ENCODE data around the gene ATP2B2. TPM values are rescaled to one million over a fixed set of nuclear protein-coding genes. Genes with fewer than 3 reads are reported as not detected.

Gene ATP2B2
- total RNA-seq, 1 donor from 2014 or later, result not detected

DNA sequence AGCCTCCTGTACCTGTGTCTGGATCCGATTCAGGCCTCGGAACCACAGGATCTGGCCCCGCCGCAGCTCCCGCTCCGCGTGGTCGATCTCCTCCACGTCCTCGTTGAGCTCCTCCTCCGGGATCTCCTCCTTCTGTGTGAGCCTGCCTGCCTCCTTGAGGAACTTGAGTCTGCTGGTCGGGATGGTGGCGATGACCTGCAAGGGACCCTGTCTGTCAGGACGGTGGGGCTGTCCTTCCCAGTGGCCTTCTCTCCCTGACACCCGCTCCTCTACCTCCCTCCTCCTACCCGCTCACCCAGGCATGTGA is 167.3 kb downstream of the ATP2B2 start:
- peaks cover 9% of the 10 kb centered on the region for H3K27me3 ChIP-seq (ENCODE audit: low read depth)
- H3K4me1 ChIP-seq, result no peaks in the 10 kb centered on the region
- TF ChIP-seq, protein P1, sequence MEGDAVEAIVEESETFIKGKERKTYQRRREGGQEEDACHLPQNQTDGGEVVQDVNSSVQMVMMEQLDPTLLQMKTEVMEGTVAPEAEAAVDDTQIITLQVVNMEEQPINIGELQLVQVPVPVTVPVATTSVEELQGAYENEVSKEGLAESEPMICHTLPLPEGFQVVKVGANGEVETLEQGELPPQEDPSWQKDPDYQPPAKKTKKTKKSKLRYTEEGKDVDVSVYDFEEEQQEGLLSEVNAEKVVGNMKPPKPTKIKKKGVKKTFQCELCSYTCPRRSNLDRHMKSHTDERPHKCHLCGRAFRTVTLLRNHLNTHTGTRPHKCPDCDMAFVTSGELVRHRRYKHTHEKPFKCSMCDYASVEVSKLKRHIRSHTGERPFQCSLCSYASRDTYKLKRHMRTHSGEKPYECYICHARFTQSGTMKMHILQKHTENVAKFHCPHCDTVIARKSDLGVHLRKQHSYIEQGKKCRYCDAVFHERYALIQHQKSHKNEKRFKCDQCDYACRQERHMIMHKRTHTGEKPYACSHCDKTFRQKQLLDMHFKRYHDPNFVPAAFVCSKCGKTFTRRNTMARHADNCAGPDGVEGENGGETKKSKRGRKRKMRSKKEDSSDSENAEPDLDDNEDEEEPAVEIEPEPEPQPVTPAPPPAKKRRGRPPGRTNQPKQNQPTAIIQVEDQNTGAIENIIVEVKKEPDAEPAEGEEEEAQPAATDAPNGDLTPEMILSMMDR (IDR thresholded peaks at IDR 0.05; ENCODE audit: borderline replicate concordance), result no peak
- DNase-seq, result no peak
- no peak overlapping the region for H3K4me3 ChIP-seq
- H3K27ac ChIP-seq (replicated peaks), result no peak overlapping the region
- intact Hi-C loops (cut with micrococcal nuclease), result no loop called here
- H3K36me3 ChIP-seq, result no peaks in the 10 kb centered on the region
- H3K9me3 ChIP-seq (replicated peaks), result no peaks in the 10 kb centered on the region

DNA sequence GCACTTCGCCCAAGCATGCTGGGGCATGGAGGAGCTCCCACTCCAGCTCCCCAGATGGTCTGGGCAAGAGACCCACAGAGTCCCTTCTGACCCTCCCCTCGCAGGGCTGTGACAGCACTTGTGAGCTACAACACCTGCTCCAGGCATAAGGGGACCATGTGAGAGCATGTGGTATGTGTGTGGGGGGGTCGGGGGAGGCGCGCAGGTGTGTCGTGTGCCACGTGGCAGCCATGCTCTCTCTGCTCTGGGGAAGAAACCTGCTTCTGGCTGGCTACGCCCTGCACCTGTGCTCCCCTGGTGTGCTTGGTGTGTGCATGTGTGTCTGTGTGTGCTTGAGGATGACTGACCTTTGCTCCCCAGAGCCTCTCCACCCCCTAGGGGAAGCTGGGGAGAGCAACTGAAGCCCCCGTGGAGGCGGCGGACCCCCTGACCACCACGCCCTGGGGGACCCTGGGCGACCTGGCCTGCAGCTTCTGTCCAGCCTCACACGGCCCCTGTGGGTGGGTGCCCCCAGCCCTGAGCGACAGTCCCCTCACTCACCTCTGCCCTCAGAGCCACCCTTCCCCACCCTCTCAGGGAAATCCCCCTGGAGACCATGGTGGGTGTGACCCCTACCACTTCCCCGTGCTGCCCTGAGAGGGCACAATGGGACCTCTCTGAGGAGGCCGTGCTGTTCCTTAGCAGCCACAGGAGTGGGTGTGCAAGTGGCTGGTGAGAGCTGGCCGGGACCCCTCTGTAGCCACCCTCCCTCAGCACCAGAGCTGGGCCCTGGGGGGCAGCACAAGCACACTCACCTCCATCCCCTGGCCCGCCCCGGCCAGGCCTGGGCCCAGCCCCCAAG is 167.8 kb downstream of the ATP2B2 start:
- H3K27me3 ChIP-seq (ENCODE audit: low read depth), result peaks cover 9% of the 10 kb centered on the region
- H3K4me3 ChIP-seq, result no peak overlapping the region
- H3K9me3 ChIP-seq (replicated peaks), result no peaks in the 10 kb centered on the region
- H3K36me3 ChIP-seq, result no peaks in the 10 kb centered on the region
- intact Hi-C loops (cut with micrococcal nuclease), result no loop called here
- no peak for DNase-seq
- TF ChIP-seq, protein P1 (IDR thresholded peaks at IDR 0.05; ENCODE audit: borderline replicate concordance), result no peak
- H3K27ac ChIP-seq (replicated peaks), result no peak overlapping the region
- no peaks in the 10 kb centered on the region for H3K4me1 ChIP-seq

DNA sequence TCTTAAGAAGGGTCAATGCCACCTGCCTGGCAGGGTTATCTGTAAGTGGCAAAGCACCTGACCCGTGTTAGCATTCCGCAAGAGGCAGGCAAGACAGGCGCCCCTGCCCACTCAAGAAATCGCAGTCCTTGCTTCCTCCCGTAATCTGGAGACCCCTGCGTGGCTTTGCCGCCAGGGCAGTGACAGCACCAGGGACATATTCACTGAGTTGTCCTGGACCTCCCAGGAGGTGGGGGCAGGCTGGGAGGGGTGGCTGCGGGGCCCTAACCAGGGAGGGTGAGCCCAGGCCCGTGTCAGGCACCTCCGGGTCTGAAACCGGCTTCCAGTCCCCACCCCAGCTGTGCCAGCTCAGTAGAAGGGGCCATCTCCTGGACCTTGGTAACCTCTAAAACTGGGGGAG is 168.6 kb downstream of the ATP2B2 start:
- DNase-seq, result no peak
- H3K27ac ChIP-seq (replicated peaks), result no peak overlapping the region
- no peaks in the 10 kb centered on the region for H3K4me1 ChIP-seq
- intact Hi-C loops (cut with micrococcal nuclease), result no loop called here
- H3K36me3 ChIP-seq, result no peaks in the 10 kb centered on the region
- H3K4me3 ChIP-seq, result no peak overlapping the region
- H3K9me3 ChIP-seq (replicated peaks), result no peaks in the 10 kb centered on the region
- peaks cover 14% of the 10 kb centered on the region for H3K27me3 ChIP-seq (ENCODE audit: low read depth)
- TF ChIP-seq, protein P1 (IDR thresholded peaks at IDR 0.05; ENCODE audit: borderline replicate concordance), result no peak

DNA sequence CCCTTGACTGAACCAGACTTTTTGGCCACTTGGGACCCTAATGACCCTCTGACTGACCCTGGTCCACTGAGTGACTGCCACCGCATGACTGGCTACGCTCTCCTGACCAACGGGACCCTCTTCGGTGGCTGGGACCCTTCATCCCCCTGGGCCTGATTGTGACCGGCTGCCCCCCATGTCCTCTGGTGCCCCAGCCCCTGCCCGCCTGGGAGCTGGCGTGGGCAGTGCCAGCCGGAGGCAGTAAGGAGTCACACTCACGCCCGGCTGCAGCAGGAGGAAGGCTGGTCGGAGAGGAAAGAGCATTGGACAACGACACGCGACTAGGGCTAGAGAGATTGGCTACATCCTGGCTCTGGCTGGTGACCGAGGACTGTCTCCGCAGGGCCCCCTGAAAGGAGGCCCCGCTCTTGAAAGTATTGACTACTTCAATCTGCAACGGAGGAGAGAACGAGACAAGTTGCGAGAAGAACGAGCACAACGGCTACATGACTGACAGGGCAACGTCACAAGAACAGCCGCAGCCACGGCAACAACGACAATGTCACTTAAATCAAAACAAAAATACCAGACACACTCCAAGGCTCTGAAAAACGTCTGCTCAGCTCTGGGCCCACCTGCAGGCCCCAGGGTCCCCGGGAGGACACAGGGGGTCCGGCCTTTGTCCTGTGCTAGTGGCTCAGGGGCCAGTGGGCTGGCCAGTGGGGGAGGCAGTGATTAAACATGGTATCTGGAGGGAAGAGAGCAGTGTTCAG is 169.3 kb downstream of the ATP2B2 start:
- Histone ChIP-seq H3K4me1 (no peaks in the 10 kb centered on the region), H3K27ac (replicated peaks) (no peak overlapping the region), H3K36me3 (no peaks in the 10 kb centered on the region), H3K4me3 (no peak overlapping the region), H3K27me3 (ENCODE audit: low read depth) (peaks cover 22% of the 10 kb centered on the region), H3K9me3 (replicated peaks) (no peaks in the 10 kb centered on the region)
- intact Hi-C loops (cut with micrococcal nuclease), result no loop called here
- TF ChIP-seq, protein P1 (IDR thresholded peaks at IDR 0.05; ENCODE audit: borderline replicate concordance), result no peak
- DNase-seq, result no peak

DNA sequence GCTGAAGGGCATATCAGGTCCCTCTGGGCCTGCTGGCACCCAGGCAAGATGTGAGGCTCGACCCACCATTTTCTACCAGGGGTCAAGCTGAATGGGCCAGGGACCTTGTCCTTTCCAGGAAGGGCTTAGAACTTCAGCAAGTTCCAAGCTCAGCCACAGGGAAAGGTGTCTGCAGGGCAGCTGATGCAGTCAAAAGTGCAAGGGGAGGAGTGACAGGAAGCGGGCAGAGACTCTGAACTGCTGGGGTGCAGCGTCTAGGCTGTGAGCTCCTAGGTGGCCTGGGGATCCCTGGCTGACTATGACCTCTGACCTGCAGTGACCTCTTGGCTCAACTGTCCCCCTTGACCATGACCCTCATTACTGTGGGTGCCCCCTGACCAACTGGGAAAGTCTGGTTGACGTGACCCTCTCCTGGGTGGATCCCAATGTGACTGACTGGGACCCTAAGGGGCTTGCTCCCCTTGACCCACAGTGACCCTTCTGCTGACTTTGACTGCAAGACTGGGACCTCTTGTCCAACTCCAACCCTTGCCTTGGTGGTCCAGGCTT is 170.1 kb downstream of the ATP2B2 start:
- intact Hi-C loops (cut with micrococcal nuclease), result no loop called here
- H3K36me3 ChIP-seq, result no peaks in the 10 kb centered on the region

More for the DNA sequence above, 170.1 kb downstream of the ATP2B2 start:
- H3K4me3 ChIP-seq, result no peak overlapping the region
- H3K27me3 ChIP-seq (ENCODE audit: low read depth), result peaks cover 29% of the 10 kb centered on the region
- H3K27ac ChIP-seq (replicated peaks), result no peak overlapping the region
- no peaks in the 10 kb centered on the region for H3K9me3 ChIP-seq (replicated peaks)
- H3K4me1 ChIP-seq, result no peaks in the 10 kb centered on the region
- DNase-seq, result no peak
- TF ChIP-seq, protein P1 (IDR thresholded peaks at IDR 0.05; ENCODE audit: borderline replicate concordance), result no peak
